Stimulated activated CD8-positive, alpha-beta memory T cell treated with anti-CD3 and anti-CD28 coated beads, Interleukin-7, amount 100 ng/mL, for 24 hours (primary cell): ENCODE data around the gene OSR1.
"Not testable (repeated sequence)": the region's sequence is repeated elsewhere in the genome, so short reads cannot be mapped to it uniquely, and the experiment has no call there.

Experiments
- DNase-seq: peaks from one replicate; pipeline ENCODE4 v3.0.0-alpha.2; 2020; ENCODE audit warnings: low read depth

The OSR1 gene

DNA sequence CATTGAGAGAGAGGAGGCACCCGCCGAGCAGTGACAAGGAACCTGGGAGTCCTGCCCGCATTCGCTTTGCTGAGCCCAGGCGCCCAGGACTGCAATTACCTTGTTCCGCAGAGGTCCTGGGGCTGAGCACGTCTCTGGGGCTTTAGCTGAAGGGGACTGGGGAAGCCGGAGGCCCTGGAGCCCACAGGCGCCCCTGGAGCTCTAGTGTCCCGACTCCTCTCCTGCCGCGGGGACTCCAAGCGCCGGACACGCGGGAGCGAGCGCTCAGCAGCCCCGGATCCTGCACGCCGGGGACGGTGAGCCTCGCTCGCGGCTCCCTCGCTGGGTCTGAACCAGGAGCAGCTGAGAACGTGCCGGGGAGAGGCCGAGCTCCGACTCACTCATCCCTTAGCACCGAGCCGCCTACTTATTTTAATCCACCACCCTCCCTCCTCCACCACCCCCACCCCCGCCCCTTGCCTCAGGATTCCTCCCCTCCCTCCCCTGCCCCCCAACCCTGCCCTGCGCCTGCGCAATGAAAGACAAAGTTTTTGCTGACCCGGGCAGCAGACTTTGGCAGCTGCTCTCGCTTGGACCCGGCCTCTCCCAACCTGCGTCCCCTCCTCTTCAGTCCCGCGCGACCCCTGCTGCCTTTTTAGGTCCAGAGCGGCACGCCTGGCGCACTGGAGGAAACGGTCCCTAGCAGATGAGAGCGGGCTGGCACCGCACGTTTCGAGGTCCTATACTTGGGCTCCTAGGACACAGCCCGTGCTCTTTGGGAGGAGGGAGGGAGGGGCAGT is at the start of gene OSR1:
OSR1 (minus strand) TSS at position 382 of the 779 bp plus-strand sequence. CDS start 4,818 bp downstream, outside the sequence.
- DNase-seq = no peak

GRCh38 chr2:19403785-19404184 is 45.4 kb upstream of the OSR1 start:
- no peak for DNase-seq

- no peak for DNase-seq
Measured at GRCh38 chr2:19392191-19392590, 33.8 kb upstream of the OSR1 start.

DNA sequence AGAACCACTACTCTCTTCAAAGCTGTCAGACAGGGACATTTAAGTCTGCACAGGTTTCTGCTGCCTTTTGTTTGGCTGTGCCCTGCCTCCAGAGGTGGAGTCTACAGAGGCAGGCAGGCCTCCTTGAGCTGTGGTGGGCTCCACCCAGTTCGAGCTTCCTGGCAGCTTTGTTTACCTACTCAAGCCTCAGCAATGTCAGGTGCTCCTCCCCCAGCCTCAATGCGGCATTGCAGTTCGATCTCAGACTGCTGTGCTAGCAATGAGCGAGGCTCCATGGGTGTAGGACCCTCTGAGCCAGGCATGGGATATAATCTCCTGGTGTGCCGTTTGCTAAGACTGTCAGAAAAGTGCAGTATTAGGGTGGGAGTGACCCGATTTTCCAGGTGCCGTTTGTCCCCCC is 31.0 kb upstream of the OSR1 start:
- not testable (repeated sequence) for DNase-seq

GRCh38 chr2:19380532-19380931 is 22.1 kb upstream of the OSR1 start:
- DNase-seq = no peak

DNA sequence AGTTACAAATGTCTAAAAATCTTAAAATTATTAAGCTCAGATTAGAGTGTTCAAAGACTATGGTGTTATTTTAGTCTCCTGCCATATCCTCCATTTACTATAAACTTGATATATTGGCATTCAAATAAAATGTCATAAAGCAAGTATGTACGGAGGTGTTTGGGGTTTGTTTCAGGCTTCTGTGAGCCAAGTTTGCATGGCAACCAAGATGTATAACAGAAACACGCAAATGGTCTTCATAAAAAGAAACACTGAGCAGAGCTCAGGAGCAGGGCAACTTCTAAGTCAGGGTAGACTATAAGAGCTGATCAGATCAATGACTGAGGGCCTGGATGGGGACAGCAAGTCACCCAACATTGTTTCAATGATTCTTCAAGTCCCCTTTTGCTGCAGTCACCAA is 20.5 kb upstream of the OSR1 start:
- DNase-seq = no peak

GRCh38 chr2:19377717-19378116 is 19.3 kb upstream of the OSR1 start:
- DNase-seq = no peak

- DNase-seq = no peak
Measured at GRCh38 chr2:19373352-19373751, 14.9 kb upstream of the OSR1 start.

DNA sequence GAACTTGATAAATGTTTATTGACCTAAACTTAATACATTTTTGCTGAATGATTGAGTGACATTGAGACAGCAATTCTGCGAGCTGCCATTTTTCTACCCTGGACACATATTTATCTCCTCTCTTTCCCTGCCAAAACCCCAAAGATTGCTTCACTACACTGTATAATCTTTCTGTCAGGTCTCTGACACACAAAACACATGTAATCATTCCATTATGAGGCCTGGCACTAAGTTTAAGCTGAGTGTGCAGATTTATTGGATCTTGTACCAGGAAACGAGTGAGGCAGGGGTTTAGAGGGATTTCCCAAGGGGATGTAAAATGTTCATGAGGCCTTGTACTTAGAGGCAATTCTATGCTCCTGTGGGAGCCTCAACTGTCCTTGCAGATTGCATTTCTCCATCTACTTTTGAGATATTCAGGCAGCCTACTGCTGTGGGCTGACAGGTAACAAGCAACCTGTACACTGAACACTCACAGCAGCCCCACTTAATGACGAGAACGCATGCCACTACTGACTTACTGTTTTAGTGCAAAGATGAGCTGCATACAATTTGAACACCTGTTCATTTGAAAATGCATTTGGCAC is 13.7 kb upstream of the OSR1 start:
- DNase-seq = no peak

- DNase-seq = no peak
Measured at GRCh38 chr2:19369341-19369955, 11.0 kb upstream of the OSR1 start.

DNA sequence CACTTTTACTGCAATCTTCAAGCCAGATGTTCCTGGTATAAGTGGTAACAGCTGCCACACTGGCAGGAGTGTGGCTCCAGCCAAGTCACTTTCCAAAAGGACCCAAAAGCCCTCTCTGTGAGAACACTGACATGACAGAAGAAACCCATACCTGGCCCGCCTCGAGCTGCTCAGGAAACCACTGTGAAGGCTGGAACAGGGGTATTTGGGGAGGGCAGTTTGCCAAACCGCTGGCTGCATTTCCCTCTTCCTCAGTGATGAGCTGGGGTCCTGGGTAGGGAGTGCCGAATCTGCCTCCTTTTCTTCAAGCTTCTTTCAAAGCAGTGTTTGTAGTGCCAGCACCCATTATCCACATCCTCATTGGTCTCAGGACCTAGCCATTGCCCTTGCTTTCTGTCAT is 10.3 kb upstream of the OSR1 start:
- DNase-seq = no peak

DNA sequence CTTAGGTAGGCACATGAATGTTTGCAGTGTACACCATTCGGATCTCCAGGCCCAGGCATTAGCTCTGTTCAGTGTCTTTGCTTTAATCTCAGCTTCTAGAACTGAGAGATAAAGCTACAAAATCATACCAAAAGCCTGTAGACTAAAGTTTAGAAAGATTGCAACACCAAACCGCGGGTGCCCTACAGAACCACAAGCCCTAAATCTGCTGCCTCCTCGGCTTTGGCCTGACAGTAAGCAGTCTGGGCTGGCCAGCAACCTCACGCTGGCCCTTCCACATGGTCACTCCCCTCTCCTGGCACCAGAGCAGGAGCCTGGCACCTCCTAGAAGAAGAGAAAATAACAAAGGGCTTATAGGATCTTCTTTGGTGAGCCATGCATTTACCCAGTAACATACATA is 8.9 kb upstream of the OSR1 start:
- no peak for DNase-seq

DNA sequence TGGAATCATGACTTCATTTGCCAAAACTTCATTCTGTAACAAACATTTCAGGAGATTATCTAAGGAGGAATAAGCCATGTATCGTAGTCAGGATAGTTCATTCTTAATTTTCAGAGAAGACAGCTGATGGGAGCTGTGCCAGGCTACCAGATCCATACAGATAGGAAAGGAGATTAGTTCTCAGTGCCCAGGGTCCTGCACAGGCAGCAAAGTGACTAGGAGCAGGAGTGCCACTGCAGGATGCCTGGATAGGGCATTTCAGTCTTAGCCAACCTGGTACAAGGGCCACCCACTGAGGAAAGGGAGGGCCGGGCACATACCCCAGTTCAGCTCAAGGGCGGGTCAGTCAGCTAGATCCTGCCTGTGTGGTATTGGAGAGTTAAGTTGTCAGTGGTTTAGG is 6.7 kb upstream of the OSR1 start:
- no peak for DNase-seq

GRCh38 chr2:19364014-19364413 is 5.6 kb upstream of the OSR1 start:
- no peak for DNase-seq

DNA sequence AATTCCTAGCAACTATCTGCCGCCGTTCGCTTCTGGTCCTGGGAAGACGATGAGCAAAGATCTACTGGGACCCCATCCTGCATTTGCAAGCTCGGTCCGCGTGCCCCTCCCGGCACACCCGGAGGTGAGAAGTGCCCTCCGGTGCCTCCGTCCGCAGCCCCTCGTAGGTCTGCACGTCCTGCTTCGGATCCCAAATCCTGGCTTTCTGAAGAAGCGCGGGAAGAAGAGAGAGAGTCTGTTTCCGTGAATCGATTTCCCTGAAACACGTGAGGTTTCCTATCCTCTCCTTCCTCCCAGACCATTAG is 5.0 kb upstream of the OSR1 start:
- no peak for DNase-seq

GRCh38 chr2:19362755-19363473 is 4.5 kb upstream of the OSR1 start:
- DNase-seq = no peak

- DNase-seq = no peak
Measured at GRCh38 chr2:19362094-19362754, 3.8 kb upstream of the OSR1 start.

DNA sequence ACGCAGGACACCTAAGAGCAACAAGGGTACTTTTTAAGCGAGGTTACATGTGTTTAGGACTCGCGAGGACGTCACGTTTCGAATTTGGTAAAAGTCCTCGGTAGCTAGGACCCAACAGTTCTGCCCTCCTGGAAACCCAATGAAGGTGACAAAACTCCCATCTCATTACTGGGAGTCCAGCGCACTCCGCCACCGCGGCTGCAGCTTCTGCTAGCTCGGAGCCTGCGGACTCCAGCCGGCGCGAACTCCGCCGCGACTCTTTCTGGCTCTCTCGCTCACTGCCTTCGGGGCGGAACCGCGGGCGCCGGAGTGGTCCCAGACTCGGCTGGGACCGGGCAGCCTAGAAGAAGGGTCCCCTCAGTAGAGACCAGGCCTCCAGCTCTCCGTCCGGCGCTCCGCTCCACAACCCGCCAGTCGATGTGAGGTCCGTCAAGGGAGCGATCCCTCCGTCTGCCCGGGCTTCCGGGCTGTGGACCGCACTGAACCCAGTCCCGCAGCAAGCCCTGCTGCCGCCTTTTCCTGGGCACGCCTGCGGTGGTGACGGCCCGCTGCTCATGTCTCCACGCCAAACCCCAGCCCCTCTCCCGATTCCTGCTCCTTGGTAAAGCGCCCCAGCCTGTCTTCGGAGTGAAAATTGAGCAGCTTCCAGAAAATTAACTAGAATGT is 3.0 kb upstream of the OSR1 start:
- no peak for DNase-seq

DNA sequence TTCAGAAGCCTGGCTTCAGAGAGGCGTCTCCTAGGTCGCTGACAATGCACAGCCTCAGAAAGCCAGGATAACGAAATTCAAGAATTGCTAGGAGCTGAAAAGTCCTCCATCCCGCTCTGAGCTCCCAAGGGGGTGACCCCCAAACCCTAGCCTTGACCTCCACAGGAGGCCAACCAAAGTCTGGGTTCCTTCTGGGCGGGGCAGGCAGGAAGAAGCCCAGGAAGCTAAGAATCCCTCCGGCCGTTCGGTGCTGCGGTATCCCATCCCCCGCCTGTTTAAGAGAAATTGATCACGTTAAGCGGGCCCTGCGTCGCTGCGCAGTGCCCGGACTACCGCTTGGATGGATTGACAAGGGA is 2.5 kb upstream of the OSR1 start:
- no peak for DNase-seq

DNA sequence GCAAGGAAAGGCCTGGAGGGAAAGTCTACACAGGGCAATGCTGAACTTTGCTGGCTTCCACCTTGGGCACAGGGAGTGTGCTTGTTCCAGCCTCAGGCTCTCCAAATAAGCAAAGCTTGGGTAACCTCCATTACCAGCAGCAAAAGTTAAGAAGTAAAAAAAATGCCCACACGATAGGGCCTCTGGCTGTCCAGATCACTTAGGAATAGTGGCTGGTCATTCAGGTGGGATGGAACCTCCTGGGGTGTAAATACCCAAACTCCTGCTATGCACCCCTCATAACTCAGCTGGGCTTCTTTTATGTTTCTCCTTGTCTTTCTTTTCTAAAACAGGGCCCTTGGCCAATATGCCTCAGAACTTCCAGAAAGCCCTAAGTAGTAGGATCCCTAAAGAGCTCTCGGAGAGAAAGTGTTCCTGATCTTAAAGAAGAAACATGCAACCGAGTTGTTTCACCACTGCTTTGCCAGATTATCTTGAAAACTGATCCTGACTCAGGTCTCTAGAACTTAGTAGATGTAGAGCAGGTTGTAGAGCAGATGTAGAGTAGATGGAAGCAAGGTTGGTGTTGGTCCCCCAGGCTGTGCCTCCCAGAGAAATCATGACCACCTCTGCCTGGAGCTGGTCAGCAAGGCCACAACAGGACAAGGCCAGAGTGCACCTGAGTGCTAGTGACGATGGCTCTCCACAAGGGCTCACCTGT is 2.0 kb upstream of the OSR1 start:
- DNase-seq = no peak

DNA sequence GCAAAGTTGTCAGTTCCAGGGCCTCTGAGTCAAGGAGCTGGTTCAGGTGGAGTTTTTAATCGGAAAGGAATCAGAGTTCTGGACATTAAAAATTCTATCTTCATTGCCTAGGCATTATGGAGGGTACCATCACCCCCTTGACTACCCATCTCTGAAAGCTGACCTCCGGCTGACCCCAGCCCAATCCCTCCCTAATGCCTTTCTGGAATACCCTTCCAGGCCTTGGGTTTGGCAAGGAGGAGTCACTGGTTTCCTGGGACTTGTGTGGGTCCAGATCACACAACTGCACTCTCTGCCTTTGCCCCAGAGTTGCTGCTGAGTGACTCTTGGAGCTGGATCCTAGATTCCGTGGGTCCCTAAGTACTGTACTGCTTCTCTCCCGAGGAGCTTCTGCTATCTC is 1.0 kb upstream of the OSR1 start:
- DNase-seq = no peak

- DNase-seq = no peak
Measured at GRCh38 chr2:19359021-19359357, 566 bp upstream of the OSR1 start.
